Stimulated activated CD8-positive, alpha-beta memory T cell treated with anti-CD3 and anti-CD28 coated beads, Interleukin-15, amount 100 ng/mL, for 48 hours (primary cell): ENCODE data around the gene ANKRD40CL.

Experiments
- DNase-seq, 2 donors: peaks; one replicate each; pipeline ENCODE4 v3.0.0-alpha.2; 2020; ENCODE audit warnings: low read depth in 2 of 2

The ANKRD40CL gene

DNA sequence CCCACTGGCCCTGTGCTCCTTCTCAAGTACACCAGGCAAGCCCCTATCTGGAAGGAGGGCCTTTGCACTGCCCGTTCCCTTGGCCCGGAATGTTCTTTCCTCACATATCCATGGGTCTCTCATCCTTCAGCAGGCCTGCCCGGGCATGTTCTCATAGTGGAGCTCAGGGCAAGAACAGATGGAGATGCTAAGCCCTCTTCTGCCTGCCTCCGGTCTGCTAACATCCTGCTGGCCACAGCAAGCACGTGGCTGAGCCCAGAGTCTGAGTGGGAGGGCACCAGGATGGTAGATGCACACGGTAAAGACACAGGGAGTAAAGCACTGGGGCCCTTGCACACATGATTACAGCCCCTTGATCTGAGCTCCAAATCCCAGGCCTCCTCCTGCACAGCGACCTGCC is 19.8 kb upstream of the ANKRD40CL start:
- DNase-seq: no peak

DNA sequence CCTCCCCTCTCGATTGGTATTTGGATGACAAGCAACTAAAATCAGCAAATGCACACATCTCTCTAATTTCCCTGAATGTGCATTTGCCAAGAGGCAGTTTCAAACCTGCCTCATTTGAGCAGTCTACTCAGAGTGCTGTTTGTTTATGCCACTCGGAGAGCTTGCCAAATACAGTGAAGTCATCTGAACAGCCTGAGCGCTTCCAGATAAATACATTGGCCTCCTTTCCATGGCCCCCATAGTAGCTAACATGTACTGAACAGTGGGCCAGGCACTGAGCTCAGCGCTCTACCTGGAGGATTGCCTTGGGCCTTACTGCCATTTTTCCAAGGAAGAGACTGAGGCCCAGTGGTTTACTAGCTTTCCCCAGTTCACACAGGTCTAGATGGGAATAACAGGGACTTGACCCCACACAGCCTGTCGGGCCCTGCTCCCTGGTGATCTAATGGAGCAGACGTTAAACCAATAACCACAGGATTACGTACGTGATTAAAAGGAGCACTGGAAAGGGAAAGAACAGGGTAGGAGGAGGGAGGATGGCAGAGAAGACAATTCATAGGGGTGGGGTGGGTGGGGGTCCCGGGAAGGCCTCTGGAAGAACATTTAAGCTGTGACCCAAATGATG is 18.7 kb upstream of the ANKRD40CL start:
- DNase-seq: no peak

DNA sequence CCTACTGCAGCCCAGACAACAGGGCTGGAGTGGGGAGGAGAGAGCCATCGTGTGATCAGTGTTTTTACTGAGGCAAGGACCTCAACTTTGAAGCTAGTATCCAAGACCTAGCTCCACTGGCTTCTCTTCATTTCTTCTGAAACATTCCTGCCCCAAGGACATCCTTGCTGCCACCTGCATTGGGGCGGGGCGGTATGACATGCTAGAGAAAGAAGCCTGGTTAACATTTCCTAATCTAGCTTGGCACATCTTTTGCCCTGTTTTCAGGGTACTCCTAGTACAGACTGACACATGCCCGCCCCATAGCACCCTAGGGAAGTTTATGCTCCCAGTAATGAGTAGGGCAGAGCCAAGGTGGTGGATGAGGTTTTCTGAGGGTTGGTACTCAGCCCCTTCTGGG is 17.8 kb upstream of the ANKRD40CL start:
- DNase-seq: no peak

DNA sequence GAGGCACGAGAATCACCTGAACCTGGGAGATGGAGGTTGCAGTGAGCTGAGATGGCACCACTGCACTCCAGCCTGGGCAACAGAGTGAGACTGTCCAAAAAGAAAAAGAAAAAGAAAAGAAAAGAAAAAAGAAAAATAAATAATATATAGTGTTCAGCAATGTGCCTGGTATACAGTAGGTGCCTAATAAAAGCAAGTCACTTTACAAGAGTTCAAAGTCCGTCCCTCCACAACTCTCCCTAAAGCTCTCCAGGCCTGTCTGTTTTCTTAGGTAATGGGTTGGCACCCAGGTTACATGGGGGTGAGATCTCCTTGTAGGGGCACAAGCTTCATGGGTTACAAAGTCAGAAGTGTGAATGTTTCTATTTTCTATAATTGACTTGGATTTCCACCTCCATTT is 16.6 kb upstream of the ANKRD40CL start:
- DNase-seq: no peak

GRCh38 chr17:50783193-50783660 is 15.9 kb upstream of the ANKRD40CL start:
- peak; percentile 64 for DNase-seq

DNA sequence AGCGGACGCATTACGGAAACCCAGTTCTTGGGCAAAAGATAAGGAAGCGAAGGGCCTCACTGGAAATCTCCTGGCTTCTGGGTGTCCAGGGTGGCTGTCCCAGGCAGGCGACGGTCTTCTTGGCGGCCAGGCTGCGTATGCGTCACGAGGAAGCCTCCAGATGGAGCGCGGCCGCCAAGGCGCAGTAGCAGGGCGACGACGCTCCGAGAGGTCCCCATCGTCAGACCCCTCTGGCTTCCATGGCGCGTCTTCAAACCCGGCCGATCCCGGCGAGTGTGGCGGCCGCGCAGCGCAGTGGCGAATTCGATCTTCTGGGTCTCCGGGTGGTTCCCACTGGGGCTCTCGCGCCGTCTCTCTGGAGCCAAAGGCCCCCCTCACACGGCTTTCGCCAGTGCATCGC is 13.8 kb upstream of the ANKRD40CL start:
- no peak for DNase-seq

DNA sequence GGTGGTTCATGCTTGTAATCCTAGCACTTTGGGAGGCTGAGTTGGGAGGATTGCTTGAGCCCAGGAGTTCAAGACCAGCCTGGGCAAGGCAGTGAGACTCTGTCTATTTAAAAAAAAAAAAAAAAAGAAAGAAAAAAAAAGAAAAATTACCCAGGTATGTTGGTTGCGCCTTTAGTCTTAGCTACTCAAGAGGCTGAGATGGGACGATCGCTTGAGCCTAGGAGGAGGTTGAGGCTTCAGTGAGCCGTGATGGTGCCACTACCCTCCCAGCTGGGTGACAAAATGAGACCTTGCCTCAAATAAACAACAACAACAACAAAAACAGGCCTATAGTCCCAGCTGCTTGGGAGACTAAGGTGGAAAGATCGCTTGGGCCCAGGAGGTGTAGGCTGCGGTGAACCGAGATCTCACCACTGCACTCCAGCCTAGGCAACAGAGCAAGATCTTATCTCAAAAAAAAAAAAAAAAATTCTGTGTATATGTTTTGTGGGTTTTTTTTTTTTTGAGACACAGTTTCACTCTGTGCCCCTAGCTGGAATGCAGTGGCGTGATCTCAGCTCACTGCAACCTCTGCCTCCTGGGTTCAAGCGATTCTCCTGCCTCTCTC is 12.5 kb upstream of the ANKRD40CL start:
- DNase-seq: peak; percentile 11 to 15

GRCh38 chr17:50778988-50779387 is 11.7 kb upstream of the ANKRD40CL start:
- no peak for DNase-seq

DNA sequence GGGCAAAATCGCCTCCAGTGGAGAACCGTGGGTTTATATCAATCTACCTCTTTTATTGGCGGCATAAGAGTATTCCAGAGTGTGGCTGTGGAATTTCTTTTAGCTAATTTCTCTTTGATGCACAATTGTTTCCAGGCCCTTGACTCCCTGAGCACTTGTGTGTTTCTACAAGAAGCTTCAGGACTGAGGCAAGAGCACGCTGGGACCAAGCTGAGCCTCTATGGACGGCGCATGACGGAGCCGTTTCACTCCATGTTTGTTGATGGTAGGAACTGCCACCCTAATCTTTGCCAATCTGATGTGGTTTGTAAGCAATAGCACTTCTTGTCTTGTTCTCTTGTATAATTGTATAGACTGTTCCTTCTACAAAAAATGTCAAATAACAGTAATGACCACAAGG is 11.2 kb upstream of the ANKRD40CL start:
- DNase-seq: no peak

DNA sequence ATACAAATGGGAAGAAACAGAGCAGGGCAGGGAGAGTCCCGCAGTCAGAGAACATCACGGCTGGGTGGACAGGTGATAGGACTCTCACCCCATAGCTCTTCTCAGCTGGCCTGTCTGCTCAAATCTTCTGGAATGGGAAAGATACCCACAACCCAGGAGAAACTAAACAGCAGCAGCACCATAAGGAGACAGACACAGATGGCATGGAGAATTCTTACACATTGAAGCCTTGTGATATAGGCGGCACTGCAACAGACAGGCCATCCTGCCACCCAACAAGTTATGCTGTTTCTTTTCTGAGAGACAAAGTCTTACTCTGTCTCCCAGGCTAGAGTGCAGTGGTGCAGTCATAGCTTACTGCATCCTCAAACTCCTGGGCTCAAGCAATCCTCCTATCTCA is 8.6 kb upstream of the ANKRD40CL start:
- DNase-seq: no peak

GRCh38 chr17:50774225-50774803 is 7.0 kb upstream of the ANKRD40CL start:
- DNase-seq: no peak

DNA sequence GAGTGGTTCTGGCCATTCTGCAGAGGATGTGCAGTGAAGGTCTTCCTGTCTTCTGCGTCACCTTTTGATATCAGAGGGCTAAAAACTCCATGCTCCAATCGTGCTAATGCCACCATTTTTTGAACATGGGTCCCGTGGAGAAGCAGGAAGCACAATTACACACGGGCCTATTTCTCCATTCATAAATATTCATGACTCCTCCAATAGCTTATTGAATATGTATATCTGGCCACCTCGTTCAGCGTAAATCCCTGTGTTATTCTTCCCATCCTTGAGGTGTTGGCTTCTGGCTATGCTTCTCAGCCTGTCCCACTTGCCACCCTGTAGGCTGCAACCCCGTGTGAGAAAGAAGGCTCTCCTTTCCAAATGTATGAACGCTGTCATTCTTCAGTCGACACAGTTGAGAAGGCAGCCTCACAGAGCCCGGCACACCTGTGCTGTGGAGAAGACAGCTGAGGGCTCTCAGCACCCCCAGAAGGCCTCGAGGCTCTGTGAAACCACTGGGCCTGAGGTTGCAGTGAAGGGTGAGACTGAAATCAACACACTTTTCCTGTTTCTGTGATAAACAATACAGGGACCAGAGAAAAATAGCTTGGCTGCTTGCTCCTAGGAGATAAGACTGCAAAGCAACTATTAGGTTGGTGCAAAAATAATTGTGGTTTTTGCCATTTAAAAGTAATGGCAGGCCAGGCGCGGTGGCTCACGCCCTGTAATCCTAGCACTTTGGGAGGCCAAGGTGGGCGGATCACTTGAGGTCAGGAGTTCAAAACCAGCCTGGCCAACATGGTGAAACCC is 4.9 kb upstream of the ANKRD40CL start:
- no peak for DNase-seq

GRCh38 chr17:50770346-50770745 is 3.0 kb upstream of the ANKRD40CL start:
- DNase-seq: no peak

DNA sequence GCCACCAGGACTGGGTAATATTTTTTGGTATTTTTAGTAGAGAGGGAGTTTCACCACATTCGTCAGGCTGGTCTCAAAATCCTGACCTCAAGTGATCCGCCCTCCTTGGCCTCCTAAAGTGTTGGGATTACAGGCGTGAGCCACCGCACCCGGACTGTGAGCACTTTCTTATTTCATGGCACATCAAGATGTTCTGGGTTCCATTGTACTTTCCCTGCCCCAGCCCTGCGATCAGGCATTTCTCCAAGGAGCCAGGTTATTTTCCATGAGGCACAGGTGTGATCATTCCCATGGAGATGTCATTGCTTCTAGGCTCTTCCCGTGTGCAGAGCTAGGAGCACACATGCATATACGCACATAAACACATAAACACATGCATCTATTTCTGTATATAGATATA is 2.6 kb upstream of the ANKRD40CL start:
- no peak for DNase-seq

- no peak for DNase-seq
Observed at GRCh38 chr17:50768346-50768761, 1.0 kb upstream of the ANKRD40CL start.

DNA sequence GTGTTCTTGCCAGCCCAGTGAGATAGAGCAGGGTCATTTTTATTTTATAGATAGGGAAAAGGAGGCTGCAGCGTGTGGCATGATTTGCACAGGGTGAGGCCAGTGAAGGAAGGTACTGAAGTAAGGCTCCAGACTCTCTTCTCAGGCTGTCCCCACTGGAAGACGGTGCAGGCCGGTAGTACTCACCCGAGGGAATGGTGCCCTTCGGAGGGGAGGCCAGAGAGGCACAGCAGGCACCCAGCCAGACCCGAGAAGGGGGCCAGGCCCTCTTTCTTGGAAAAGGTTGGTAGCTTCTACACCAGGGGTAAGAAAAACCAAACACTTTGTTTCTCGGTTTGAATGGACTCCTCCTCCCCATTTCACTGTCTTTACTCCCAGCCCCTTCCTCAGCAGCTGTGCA is 288 bp downstream of the ANKRD40CL start:
- DNase-seq: no peak

DNA sequence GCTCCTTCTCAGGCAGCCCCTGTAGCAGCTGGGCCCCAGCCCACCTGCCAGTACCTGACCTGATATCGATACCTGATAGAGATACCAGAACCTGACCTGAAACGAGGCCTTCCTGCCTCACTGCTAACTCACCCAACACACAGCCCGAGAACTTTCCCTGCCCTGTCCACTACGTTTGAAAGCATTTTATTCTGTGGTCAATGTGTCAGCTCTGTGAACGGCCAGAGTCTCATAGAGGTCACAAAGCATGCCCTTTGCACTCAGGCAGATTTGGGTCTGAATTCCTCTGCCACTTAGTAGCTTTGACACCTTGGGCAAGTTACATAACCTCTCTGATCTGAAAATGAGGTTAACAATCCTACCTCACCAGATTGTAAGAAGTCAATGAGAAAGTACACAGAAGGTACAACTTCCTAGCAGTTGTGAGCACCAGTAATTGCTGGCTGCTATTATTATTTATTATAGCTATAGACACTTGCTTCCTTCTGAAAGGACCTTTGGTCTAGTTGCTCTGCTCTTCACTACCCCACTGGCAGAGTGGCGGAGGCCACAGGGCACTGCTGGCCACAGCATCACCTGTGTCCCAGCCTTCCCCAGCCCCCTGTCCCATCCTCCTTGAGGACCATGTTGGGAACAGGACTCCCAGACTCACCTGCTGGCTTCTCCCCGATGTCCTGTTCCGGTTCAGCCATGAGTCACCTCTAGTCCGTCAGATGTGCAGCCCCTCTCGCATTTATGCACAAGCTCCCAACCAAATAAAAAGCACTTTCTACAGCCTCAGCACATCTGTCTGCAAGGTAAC is 895 bp downstream of the ANKRD40CL start:
- DNase-seq: no peak

DNA sequence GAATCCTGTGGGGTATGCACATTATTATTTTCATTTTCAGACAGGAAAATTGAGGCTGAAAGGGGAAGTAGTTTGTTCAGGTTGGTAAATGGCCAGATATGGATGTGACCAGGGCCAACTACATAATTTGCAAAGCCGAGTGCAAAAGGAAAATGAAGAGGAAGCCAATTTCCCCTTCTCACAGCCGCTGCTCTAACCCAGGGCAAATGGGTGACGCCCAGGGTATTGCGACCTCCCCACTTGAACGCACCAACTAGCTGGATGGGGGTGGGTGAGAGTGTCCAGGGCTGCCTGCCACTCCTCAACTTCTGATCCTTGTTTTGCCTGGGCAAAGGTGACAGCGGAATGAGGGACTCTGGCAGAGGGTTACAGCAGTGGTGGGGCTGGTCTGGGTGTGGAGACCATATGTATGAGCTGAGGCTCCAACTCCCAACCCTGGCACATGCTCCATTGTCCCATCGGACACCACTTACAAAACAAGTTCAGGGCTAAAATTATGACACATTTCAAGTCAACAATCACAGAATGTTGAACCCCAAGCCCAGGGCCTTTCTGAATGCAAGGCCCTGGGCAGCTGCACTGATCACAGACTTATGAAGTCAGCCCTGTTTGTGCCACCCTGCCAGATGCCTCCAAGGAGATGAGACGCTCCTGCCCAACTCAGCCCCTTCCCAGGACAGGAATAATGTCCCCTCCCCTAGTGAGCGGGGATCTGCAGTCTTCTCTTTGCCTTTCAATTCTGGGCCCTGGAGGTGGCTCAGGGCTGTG is 1.7 kb downstream of the ANKRD40CL start:
- no peak for DNase-seq

DNA sequence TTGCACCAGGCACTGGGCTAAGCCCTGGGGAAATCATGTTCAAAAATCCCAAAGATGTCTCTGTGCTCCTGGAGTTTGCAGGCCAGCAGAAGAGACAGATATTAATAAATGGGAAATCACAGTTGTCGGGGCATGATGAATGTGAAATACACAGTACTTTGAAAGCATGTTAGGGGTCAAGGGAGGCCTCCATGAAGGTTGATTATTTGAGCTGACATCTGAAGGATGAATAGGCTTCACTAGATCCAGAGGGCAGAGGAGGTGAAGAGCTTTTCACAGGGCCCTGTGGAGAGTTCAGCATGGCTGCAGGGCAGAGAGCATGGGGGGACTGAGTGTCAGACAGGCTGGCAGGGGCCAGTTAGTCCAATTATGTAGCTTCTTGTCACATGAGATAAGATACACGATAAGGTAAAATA is 2.6 kb downstream of the ANKRD40CL start:
- no peak for DNase-seq

- DNase-seq: no peak
Observed at GRCh38 chr17:50763716-50764475, 3.4 kb downstream of the ANKRD40CL start.
